Measurements from ENCODE around the gene PEAR1.

Gene PEAR1

GRCh38 chr1:156938813-156939212, 45.3 kb downstream of the PEAR1 start:
- no peak for DNase-seq (ENCODE audit: low read depth)

DNA sequence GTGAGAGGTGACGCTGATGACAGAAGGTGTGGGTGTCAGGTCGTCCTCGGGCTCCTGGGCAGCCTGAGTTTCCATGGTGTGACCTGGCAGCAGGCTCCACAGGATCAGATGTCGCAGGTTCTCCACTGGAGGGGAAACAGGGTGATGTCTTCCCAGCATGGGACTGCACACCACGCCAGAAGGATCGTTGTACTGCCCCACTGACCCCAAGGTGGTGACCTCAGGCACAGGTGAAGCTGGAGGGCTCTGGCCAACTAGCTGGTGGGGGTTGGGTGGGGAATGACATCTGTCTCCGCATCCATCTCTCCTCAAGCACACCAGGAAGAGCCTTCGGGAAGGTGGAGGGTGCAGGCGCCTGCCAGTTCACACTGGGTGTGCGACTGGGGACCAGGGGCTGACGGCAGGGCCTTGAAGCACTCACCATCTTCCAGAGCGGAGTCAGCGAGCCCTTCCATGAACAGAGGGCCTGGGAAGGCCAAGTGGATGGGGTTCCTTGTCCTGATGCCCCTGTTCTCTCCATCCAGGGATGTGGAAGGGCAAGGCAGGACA, 46.3 kb downstream of the PEAR1 start:
- no peak for DNase-seq (ENCODE audit: low read depth)

GRCh38 chr1:156941675-156942074, 48.2 kb downstream of the PEAR1 start:
- DNase-seq (ENCODE audit: low read depth), result no peak

- no peak for DNase-seq (ENCODE audit: low read depth)
These were observed 48.7 kb downstream of the PEAR1 start for GRCh38 chr1:156942176-156942575.

DNA sequence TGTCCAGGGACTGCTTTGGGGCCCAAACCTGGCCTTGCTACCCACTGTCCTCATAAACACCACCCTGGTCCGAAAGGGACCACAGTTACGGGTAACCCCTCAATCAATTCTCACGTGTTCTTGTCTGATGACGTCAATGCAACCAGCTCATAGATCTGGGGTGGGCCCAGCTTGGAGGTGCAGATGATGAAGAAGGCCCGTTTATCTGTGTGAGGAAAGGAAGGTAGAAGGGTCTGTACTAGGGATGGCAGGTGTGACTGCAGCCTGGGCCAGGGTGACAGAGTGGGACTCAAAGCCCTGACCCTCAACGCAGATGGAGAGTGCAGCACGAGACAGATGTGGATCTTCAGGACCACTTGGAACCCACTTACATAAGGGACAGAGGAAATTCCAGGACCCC, 49.1 kb downstream of the PEAR1 start:
- no peak for DNase-seq (ENCODE audit: low read depth)

DNA sequence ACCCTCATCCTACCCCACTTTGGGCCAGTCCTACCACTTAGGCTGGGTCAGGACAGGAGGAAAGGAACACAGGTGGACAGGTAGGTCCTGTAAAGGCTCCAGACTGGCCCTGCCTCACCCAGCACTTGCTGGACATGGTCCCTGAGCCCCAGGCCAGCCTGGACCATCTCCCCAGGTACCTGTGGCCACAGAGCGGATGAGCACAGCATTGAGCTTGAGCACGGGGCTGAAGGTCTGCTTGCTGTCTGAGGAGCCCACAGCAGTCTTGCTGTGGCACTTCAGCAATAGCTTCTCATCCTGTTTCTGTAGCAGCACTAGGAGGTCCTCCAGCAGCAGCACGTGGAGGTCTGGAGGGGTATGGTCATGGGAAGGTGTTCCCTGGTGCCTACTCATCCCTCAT, 50.2 kb downstream of the PEAR1 start:
- no peak for DNase-seq (ENCODE audit: low read depth)

GRCh38 chr1:156944268-156944667, 50.8 kb downstream of the PEAR1 start:
- no peak for DNase-seq (ENCODE audit: low read depth)

DNA sequence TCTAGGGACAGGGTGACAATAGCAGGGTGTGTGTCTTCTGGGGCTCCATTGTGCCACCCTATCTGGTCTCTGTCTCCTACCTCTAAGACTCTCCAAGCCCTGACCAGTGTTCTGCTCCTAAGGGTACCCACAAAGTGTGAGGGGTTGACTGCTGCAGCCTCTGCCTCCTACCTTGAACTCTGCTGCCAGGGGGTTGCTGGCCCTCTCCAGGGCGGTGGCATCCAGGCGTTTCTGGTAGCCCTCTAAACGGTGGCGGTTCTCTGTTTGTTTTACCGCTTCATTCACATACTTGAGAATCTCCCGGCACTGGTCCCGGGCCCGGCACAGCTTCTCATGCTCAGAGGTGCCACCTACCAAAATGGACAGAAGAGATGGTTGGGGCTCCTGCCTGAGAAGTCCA, 51.3 kb downstream of the PEAR1 start:
- no peak for DNase-seq (ENCODE audit: low read depth)

GRCh38 chr1:156945881-156946661, 52.6 kb downstream of the PEAR1 start:
- no peak for DNase-seq (ENCODE audit: low read depth)

- DNase-seq (ENCODE audit: low read depth), result no peak
These were observed 53.6 kb downstream of the PEAR1 start for GRCh38 chr1:156947127-156947526.

DNA sequence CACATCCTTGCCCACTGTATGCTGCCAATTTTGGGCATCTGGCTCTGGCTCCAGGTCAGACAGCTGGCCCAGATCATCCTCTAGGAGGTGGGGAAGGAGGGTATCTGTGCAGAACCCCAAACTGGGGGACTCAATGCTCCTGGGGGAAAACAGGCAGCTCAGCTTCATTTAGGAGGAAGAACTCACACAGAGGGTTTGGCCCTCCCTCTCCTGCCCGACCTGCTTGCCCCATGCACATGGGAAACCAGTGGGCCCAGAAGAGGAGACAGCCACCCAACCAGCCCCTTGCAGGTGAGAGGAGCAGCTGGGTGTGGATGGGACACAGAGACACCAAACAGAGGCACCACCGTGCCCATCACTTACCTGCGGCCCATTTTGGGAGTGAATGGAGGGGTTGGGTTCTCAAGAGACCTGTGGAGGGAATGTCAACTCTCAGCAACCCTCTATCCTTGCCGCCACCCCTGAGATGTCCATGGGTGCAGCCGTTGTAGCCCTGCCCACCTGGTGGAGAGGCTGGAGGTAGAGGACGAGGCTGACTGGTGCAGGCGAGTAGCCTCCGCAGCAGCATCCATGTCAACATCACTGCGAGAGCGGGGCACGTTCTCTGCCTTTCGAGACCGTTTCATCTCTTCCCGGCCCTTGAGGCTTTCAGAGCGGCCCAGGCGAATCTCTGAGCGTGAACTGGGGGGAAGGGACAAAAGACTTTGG, 54.5 kb downstream of the PEAR1 start:
- no peak for DNase-seq (ENCODE audit: low read depth)

DNA sequence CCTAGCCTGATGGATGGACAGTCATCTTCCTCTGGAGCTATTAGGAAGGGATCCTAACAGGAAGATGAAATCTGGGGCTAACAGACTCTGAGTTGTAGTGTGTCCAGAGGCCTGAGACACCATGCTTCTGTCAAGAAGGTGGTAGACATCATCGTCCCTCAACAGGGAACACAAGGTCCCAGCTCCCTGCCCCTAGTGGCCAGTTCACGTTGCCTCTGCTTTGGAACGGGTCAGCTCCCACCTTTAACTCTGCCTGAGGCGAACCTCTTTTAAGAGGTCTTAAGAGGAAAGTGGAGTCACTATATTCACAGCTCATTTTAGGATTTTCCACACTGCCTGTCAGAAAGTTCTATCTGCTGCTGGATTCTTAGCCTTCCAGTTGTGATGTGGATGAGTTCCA, 55.2 kb downstream of the PEAR1 start:
- no peak for DNase-seq (ENCODE audit: low read depth)

GRCh38 chr1:156949127-156949526, 55.6 kb downstream of the PEAR1 start:
- DNase-seq (ENCODE audit: low read depth), result peak; percentile 37

GRCh38 chr1:156951371-156951770, 57.9 kb downstream of the PEAR1 start:
- no peak for DNase-seq (ENCODE audit: low read depth)

DNA sequence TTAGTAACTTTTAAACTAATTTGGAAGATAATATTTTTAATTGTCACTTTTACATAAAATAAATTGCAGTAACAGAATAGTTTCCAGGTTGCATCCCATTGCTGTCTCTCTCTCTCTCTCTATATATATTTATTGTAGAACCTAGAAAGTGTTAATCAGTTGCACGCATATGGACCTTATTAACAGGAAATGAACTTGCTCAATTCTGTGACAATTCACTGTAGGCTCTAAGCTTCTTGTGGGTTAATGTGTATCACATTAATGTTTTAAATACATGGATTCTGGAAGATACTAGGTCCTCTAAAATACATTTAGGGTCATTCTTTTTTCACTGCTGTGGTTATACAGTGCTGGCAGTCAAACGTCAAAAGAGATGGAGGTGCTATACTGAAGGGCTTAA, 60.1 kb downstream of the PEAR1 start:
- no peak for DNase-seq (ENCODE audit: low read depth)

- DNase-seq (ENCODE audit: low read depth), result no peak
These were observed 62.8 kb downstream of the PEAR1 start for GRCh38 chr1:156956333-156956732.

DNA sequence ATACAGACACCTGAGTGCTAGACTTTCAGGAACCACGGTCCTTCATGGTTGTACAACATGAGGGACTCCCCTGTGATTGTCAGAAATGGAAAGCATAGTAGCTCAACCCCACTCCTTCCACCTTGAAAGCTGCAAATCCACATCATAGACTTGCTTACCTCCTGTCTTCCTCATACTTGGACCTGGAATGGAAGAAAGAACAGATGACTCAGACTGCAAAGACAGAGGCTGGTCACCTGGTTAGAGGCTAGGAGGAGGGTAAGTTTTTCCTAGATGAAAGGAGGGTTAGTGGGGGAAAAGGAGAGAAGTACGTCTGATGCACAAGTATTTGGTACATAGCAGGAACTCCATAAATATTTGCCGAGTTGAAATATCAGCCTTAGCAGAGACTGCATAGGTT, 64.1 kb downstream of the PEAR1 start:
- no peak for DNase-seq (ENCODE audit: low read depth)

GRCh38 chr1:156958247-156958714, 64.8 kb downstream of the PEAR1 start:
- peak; percentile 99 for DNase-seq (ENCODE audit: low read depth)

- DNase-seq (ENCODE audit: low read depth), result no peak
These were observed 65.9 kb downstream of the PEAR1 start for GRCh38 chr1:156959414-156959813.

DNA sequence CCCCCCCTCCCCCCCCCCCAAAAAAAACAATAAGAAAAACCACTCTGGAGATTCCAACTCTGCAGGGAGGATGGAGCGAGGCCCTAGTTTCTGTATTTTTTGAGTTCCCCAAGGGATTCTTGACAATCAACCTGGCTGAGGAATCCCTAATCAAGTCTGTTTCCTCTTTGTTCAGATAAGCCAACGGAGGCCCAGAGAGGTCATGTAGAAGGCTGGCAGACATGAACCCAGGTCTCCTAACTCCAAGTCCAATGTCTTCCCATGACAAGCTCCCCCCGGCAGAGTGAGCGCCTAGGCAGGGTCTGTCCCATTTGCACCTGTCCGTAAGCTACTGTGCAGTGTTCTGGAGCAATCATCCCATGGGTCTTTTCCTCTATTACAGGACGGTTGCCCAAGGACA, 66.4 kb downstream of the PEAR1 start:
- peak; percentile 36 for DNase-seq (ENCODE audit: low read depth)

DNA sequence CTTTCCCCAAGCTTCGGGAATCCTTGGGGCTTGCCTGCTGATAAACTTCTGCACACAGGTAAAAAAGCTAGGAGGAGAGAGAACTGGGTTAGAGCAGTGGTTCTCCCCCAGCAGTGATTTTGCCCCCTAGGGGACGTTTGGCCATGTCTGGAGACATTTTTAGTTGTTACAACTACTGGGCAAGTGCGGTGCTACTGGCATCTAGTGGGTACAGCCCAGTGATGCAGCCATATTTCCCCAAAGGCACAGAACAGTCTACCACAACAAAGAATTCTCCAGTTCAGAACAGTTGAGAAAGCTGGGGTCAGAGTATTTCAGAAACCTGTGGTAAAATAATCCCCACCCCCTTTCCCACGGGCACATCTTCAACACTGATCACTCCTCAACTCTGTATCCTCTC, 68.2 kb downstream of the PEAR1 start:
- DNase-seq (ENCODE audit: low read depth), result no peak

- DNase-seq (ENCODE audit: low read depth), result peak; percentile 57
These were observed 70.1 kb downstream of the PEAR1 start for GRCh38 chr1:156963621-156964020.

DNA sequence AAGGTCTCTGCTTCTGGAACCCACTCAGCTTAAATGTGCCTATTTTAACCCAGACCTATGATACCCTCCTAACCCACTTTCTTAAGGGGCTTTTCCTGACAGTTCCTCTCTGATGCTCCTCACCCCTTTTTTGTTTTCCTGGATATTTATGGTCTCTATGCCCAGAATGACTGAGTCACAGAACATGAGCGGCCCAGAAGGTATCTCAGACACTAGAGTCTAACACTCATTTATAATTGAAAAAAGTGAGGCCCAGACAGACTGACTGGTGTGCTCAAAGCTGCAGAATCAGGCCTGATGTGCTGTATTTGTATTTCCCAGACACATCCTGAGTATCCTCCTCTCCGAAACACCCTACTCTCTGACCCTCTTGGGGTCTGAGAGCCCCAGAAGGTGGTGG, 70.9 kb downstream of the PEAR1 start:
- no peak for DNase-seq (ENCODE audit: low read depth)

Measured in CMK (cell line).